Tibial nerve (tissue), 4 donors: ENCODE results near the gene SLC39A6. TPM values are rescaled to one million over a fixed set of nuclear protein-coding genes. Genes with fewer than 3 reads are reported as not detected.

Source experiments
- DNase-seq, 2 donors: peaks; one replicate each; pipeline ENCODE4 v3.0.0-alpha.2; 2019; ENCODE audit warnings: low spot score in 2 of 2
- H3K27ac ChIP-seq, 4 donors: fragments of 200-600 bp; sonication (generic) in 3 of 4; one replicate each; pipeline ENCODE4 v1.5.1; 2017 to 2019; ENCODE audit warnings: mild to moderate bottlenecking in 1 of 4
- H3K27me3 ChIP-seq, 2 donors: fragments of 200-600 bp; sonication (generic) in 1 of 2; one replicate each; pipeline versions ENCODE4 v1.5.1 to v1.6.0; 2017 to 2019
- H3K36me3 ChIP-seq, 3 donors: fragments of 200-600 bp; sonication (generic); one replicate each; pipeline ENCODE4 v1.5.1; 2018 to 2019
- H3K4me1 ChIP-seq, 4 donors: fragments of 200-600 bp; sonication (generic) in 3 of 4; one replicate each; pipeline ENCODE4 v1.5.1; 2017 to 2019
- H3K4me3 ChIP-seq, 4 donors: fragments of 200-600 bp; sonication (generic) in 3 of 4; one replicate each; pipeline ENCODE4 v1.5.1; 2017 to 2019; ENCODE audit warnings: mild to moderate bottlenecking in 1 of 4, moderate library complexity in 1 of 4
- H3K9me3 ChIP-seq, 4 donors: fragments of 200-600 bp; sonication (generic) in 3 of 4; one replicate each; pipeline ENCODE4 v1.5.1; 2017 to 2019
- CTCF ChIP-seq, 5 experiments: fragments of 200-600 bp in 3 of 5; fragments of 450-650 bp in 2 of 5; sonication (generic) in 3 of 5; IDR thresholded peaks; one replicate each; pipeline ENCODE4 v1.5.1; 2016 to 2019; ENCODE audit warnings: antibody characterized with exemption in 5 of 5, mild to moderate bottlenecking in 3 of 5, moderate library complexity in 2 of 5
- EP300 ChIP-seq, 2 donors: sonication (generic); formaldehyde crosslinking; IDR thresholded peaks; one replicate each; pipeline ENCODE4 v1.6.1; 2017; ENCODE audit warnings: antibody characterized with exemption in 2 of 2, mild to moderate bottlenecking in 1 of 2
- POLR2A ChIP-seq, 2 donors: fragments of 450-650 bp; IDR thresholded peaks; one replicate each; pipeline ENCODE4 v1.6.1; 2017; ENCODE audit warnings: antibody characterized with exemption in 2 of 2, mild to moderate bottlenecking in 2 of 2, moderate library complexity in 2 of 2
- WGBS, 2 donors: methylation state at CpG; one replicate each; pipeline ENCODE4 v1.1.5; 2018; 5-methylcytosine and 5-hydroxymethylcytosine counted together
- total RNA-seq, 4 donors: library from RNA; depleted of rRNA; stranded (reverse); fragments of >200 nt; gene quantifications; one replicate each; pipeline ENCODE4 v1.1.0, GENCODE V29; 2016

The SLC39A6 gene
- total RNA-seq, 4 donors from 2014 or later = 43.3 to 53.3 (median 44.0) TPM

GRCh38 chr18:36114738-36115137, 14.4 kb downstream of the SLC39A6 start:
- WGBS, 2 donors = 88% methylated on average over 1 of the region's 1 CpG
- Histone ChIP-seq H3K4me1 (no peaks in the 10 kb centered on the region), H3K4me3 (no peak overlapping the region), H3K9me3 (no peaks in the 10 kb centered on the region), H3K36me3 (peaks cover 0 to 82% (median 0%) of the 10 kb centered on the region in 3 donors), H3K27ac (no peak overlapping the region), H3K27me3 (no peaks in the 10 kb centered on the region)
- DNase-seq = no peak
- TF ChIP-seq CTCF (IDR thresholded peaks at IDR 0.05) (no peak), EP300 (IDR thresholded peaks at IDR 0.05) (no peak), POLR2A (IDR thresholded peaks at IDR 0.05) (no peak)

- no peak overlapping the region for H3K27ac ChIP-seq
- H3K27me3 ChIP-seq = no peaks in the 10 kb centered on the region
- H3K4me1 ChIP-seq = no peaks in the 10 kb centered on the region
- DNase-seq = no peak
- no peak overlapping the region for H3K4me3 ChIP-seq
- WGBS, 2 donors = 61 to 63% methylated on average over 4 of the region's 4 CpGs
- peaks cover 0 to 84% (median 0%) of the 10 kb centered on the region in 3 donors for H3K36me3 ChIP-seq
- TF ChIP-seq POLR2A (IDR thresholded peaks at IDR 0.05) = no peak
- no peak for TF ChIP-seq CTCF (IDR thresholded peaks at IDR 0.05)
- H3K9me3 ChIP-seq = no peaks in the 10 kb centered on the region
These were observed 14.9 kb downstream of the SLC39A6 start for GRCh38 chr18:36114251-36114650.

- no peaks in the 10 kb centered on the region for H3K4me1 ChIP-seq
- no peak for DNase-seq
- H3K27ac ChIP-seq = no peak overlapping the region
- TF ChIP-seq POLR2A (IDR thresholded peaks at IDR 0.05) = no peak
- no peak overlapping the region for H3K4me3 ChIP-seq
- no peaks in the 10 kb centered on the region for H3K27me3 ChIP-seq
- H3K9me3 ChIP-seq = no peaks in the 10 kb centered on the region
- H3K36me3 ChIP-seq = peaks cover 0 to 83% (median 0%) of the 10 kb centered on the region in 3 donors
These were observed 16.8 kb downstream of the SLC39A6 start for GRCh38 chr18:36112302-36112701.

GRCh38 chr18:36109737-36110136, 19.4 kb downstream of the SLC39A6 start:
- TF ChIP-seq EP300 (IDR thresholded peaks at IDR 0.05) (no peak), POLR2A (IDR thresholded peaks at IDR 0.05) (no peak), CTCF (IDR thresholded peaks at IDR 0.05) (no peak)
- H3K9me3 ChIP-seq = no peaks in the 10 kb centered on the region
- no peaks in the 10 kb centered on the region for H3K4me1 ChIP-seq
- no peaks in the 10 kb centered on the region for H3K27me3 ChIP-seq
- 81 to 91% methylated on average over 1 of the region's 1 CpG for WGBS, 2 donors
- DNase-seq = no peak
- no peak overlapping the region for H3K27ac ChIP-seq
- no peak overlapping the region for H3K4me3 ChIP-seq
- peaks cover 0 to 60% (median 0%) of the 10 kb centered on the region in 3 donors for H3K36me3 ChIP-seq

GRCh38 chr18:36108601-36109000, 20.5 kb downstream of the SLC39A6 start:
- 85 to 86% methylated on average over 5 of the region's 5 CpGs for WGBS, 2 donors
- H3K36me3 ChIP-seq = peaks cover 0 to 51% (median 0%) of the 10 kb centered on the region in 3 donors

More at GRCh38 chr18:36108601-36109000, 20.5 kb downstream of the SLC39A6 start:
- H3K9me3 ChIP-seq = no peaks in the 10 kb centered on the region
- H3K27me3 ChIP-seq = no peaks in the 10 kb centered on the region
- TF ChIP-seq POLR2A (IDR thresholded peaks at IDR 0.05) = no peak
- TF ChIP-seq CTCF (IDR thresholded peaks at IDR 0.05) = no peak
- TF ChIP-seq EP300 (IDR thresholded peaks at IDR 0.05) = no peak
- no peak overlapping the region for H3K27ac ChIP-seq
- no peak overlapping the region for H3K4me3 ChIP-seq
- H3K4me1 ChIP-seq = no peaks in the 10 kb centered on the region
- no peak for DNase-seq
